GM11168 (cell line): ENCODE measurements around the gene KLC1.

Experiments
- in situ Hi-C: fragments of 300-500 bp; cut with MboI; formaldehyde crosslinking; loops from one replicate; pipeline ENCODE4 v1.12.0; 2022; ENCODE audit warnings: low sequenced_read_pairs; ENCODE audit not compliant: unreplicated experiment

Gene KLC1

DNA sequence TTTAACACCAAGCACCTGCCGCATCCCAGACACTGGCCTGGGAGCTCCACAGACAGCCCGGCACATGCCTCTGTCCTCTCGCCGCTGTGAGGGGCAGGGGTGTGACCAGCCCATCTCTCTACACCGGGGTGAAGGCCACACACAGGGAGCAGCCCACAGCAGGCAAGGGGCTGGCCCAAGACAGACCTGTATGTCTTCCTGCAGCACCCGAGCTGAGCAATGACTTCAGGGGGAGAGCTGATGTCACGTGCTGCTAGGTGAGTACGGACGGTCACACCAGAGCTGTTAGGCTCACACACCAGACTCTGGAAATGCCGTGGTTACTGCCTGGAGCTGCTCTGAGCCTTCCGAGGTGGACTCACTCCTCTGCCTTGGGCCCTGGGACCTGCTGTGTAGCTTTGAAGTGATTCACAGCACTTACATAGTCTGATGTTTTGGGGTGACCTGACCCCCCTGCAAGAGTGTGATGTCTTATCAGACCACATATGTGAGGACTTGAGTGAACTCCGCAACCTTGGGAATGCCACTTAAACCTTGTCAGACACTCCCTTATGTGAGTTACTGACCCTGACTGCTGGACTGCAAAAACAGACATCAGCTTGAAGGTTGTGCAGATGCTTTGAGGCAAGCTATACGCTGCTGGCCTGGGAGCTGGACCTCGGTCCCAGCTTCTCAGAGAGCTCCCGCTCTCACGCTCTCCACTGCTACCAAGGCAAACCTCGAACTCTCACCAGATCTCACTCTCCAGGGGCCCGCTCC lies 84.5 kb downstream of the KLC1 start:
- in situ Hi-C loops = no loop called here

DNA sequence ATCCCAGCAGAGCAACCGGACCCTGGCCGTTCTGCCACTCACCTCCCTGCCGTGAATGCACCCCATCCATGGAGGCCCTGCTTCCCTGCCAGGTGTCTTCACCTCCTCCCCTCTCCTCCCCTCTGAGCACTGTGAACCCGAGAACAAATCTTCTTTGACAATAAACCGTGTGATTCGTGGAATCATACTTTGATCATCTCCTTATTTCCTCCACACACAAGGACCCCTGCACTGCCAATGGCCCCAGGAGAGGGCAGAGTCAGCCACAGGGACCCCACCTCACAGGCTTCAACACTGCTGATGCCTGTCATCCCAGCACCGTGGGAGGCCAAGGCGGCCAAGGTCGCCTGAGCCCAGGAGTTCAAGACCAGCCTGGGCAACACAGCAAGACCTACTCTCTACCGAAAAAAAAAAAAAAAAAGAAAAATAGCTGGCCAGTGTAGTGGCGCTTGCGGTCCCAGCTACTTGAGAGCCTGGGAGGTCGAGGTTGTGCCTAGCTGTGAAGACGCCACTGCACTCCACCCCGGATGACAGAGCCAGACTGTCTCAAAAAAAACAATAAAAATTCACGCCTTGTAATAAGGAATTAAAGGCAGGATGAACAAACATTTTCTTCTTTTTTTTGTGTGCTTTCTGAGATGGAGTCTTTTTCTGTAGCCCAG lies 85.2 kb downstream of the KLC1 start:
- in situ Hi-C loops = no loop called here

DNA sequence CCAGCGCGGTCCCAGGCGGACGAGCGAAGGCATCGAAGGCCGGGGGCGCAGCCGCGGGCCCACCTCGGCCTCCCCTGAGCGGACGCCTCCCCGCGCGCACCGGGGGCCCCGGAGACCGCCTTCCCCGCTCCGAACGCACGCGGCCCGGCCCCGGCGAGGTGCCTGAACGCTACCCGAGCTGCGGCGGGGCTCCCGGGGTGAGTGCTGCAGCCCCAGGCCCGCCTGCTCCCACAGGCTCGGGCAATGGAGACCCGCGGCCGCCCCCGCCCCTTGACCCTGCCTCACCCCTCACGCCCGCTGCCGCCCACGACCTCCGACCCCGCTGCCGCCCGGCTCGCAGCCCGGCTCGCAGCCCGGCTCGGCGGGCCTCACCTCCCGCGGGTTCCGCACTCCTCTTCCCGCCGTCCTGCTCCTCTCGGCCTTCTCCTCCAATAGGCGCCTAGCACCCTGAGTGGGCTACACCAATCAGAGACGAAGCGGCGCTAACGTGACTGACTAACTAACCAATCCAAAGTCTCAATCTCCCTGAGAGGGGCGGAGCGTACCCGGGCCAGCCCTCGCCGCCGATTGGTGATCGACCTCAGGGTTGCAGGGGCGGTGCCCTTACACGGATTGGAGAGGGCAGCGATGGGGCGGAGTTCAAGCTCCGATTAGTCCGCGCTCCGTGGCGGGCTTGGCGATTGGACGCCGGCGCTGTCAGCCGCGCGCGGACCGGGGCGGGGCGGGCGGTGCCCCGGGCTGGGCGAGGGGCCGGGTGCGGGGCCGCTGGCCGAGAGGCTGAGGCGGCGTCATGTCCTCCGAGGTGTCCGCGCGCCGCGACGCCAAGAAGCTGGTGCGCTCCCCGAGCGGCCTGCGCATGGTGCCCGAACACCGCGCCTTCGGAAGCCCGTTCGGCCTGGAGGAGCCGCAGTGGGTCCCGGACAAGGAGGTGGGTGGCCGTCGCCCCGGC lies 86.3 kb downstream of the KLC1 start, which contains the start of the genes XRCC3 and ZFYVE21:
XRCC3 (minus strand) TSS at position 400 of the 949 bp plus-strand sequence. CDS start 4,364 bp downstream, outside the sequence.
ZFYVE21 (plus strand) TSS at position 759 of the 949 bp plus-strand sequence; CDS start at position 791, 32 bp downstream.
- in situ Hi-C loops = no loop called here

DNA sequence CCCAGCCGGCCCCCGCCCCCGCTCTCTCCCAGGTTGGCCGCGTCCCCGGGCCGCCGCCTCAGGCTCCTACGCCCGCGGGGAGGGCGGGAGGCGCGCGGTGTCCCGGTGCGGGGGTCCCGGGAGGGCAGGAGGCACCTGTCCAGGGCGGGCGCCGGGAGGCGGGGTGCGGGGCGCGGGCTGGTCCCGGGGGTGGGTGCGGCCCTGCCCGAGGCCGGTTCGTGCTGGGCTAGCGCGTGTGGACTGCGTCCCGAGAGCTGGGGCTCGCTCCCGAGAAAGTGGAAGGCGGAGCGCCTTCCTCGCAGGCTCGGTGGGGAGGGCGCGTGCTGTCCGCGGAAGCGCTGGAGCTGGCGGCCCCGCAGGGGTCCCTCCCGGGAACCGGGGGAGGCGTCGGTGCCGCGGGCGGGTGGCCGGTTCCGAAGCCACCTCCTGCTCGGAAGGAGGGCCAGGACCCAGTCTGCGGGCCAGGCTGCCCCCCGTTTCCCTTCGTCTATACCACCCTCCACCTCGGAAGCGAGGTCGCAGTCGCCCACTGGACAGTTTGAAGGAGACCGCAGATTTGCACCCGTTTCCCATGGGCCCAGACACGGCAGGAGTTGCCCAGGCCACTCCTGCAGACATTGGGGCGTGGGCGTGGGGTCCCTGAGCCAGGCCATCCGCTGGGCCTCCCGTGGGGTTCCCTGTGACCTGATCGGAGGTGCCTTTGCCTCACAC lies 87.2 kb downstream of the KLC1 start:
- in situ Hi-C loops = no loop called here

DNA sequence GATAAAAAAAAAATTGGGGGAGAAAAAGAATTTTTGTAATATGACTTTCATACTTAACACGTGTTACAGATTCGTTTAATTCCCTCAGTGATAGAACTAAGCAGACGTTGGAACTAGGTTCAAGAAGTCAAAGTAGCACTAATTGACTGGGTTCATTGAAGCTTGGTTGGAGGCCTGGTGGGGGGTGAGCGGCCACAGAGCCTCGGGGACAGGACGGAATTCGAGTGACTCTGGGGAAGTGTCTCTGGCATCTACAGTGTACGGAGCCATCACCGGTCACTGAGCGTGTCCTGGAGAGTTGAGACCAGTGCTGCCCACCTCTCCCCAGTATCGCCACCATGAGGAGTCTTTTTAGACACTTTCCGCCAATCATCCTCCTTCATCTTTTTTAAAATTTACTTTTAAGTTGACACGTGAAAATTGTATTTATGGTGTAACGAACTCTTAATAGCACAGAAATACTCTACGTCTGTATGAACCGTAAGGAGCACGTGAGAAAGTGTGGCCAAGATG lies 87.9 kb downstream of the KLC1 start:
- in situ Hi-C loops = no loop called here

DNA sequence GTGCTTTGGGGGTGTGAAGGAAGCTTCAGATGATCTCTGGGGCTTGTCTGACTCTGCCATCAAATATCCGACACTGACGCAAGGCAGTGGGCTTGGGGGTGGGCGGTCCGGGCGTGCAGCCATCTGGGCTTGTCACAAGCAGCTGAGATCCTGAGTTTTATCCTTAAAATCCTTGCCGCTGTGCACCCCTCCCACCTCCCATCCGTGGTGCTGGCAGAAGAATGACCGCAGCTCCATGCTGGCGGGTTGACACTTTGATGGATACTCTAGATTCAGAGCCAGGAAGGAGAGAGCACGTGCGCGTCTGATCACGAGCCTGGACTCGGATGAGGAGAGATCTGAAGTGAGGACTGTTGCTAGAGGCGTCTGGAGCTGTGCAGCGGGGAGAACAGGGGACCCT lies 89.6 kb downstream of the KLC1 start:
- in situ Hi-C loops = no loop called here

DNA sequence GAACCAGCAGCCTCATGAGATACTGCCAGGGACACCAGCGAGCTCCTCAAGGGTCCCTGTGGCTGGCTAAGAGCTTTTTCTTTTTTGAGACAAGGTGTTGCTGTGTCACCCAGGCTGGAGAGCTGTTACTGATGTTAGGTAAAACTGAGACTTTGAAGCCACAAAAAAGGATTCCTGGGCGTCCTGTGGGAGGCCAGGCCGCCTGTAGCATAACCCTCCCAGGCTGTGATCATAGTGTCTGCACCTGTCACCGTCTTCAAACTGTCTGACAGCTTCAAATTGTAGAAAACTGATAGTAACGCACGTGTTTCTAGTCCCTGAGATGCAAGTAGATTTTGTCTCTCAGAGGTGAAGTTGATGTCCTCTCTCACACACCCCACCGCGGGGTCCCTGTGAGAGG lies 90.7 kb downstream of the KLC1 start:
- in situ Hi-C loops = no loop called here

DNA sequence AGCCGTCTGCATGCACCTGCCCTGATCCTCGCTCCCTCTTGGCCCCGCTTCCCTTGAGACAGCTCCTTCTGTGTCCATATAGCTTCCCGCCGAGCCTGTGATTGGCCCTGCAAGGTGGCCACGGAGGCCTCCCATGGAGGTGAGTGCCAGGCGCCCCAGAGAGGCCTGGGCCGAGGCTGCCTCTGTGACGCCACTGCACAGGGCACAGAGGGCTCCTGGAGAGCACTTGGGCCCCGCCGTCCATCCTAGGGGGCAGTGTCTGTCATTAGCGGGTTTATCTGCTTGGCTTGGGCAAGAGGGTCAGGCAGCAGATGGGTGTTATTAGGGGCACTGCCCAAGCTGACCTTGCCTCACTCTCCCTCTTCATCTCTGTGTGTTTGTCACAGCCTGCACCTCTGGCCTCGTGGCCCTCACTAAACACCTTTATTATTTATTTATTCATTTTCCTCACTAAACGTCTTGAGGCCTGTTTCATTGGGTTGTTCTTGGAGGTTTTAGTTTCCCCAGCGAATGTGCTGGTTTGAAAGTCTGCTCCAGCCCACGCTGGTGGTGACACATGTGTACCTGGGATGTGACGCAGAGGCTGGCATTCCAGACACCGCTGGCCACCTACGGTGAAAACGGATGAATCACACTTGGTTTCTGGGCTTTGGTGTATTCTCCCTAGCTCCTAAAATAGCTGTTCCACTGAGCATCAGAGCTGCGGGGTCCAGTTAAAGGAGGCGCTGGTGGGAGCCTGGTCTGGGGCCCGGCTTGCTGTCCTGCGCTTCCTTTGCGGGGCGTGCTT lies 92.5 kb downstream of the KLC1 start:
- in situ Hi-C loops = no loop called here

DNA sequence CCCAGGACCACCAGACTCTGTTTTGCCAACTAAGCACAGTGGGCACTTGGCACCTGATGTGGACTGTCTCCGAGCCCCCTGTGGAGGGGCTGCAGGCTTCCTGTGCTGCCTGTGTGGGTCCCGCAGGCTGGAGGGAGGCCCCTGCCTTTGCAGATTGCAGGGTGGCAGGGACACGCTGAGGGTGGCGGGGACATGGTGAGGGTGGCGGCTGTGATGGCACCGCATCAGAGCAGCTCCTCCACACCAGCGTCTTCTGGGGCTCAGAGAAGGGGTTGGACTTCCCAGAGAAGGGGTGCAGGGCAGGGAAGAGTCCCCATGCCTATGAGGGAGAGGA lies 94.7 kb downstream of the KLC1 start:
- in situ Hi-C loops = no loop called here

DNA sequence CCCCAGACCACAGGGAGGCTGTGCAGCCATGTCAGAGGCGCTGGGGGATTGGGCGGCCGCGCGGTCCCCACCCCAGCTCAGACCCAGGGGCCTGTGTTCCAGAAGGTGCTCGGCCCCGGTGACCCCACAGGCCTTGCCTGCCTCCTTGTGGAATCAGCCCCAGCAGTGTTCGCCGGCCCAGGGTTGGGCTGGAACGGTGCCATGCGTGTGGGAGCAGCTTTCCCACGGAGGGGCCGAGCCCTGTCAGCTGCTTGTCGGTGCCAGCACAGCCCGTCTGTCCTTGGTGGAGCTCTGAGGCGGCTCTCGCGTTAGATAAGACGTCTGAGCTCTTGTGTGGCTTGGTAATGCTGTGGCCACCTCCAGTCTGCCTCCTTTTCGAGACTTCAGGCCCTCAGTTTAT lies 95.1 kb downstream of the KLC1 start:
- in situ Hi-C loops = no loop called here

DNA sequence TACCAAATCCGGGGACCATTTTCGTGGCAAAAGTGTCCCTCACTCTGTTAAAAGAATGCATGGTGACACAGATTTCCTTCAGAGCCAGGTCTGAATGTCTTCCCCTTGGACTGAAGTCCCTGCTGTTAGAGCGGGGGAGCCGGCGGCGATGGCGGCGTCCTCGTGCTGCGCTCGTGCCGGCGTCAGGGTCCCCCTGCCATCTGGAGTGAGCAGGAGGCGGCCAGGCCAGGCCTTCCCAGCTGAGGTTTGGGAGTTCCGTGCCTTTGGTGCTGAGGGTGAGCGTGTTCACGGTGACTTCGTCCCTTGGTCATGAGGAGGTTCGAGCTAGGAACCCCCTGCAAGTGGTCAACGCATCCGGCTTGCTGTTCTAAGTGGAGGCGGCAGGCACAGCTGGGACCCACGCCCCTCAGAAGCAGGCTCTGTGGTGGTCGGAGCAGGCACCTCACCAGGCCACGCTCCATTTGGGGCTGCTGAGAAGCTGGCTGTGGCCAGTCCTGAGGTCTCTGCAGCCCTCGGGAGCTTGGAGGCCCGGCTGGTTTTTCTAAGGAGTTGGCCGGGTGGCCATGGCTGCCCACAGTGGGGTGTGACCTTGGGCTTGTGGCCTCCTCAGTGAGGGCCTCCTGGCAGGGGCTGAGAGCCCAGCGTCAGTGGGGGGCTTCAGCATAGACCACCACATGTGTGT lies 96.1 kb downstream of the KLC1 start:
- in situ Hi-C loops = no loop called here

DNA sequence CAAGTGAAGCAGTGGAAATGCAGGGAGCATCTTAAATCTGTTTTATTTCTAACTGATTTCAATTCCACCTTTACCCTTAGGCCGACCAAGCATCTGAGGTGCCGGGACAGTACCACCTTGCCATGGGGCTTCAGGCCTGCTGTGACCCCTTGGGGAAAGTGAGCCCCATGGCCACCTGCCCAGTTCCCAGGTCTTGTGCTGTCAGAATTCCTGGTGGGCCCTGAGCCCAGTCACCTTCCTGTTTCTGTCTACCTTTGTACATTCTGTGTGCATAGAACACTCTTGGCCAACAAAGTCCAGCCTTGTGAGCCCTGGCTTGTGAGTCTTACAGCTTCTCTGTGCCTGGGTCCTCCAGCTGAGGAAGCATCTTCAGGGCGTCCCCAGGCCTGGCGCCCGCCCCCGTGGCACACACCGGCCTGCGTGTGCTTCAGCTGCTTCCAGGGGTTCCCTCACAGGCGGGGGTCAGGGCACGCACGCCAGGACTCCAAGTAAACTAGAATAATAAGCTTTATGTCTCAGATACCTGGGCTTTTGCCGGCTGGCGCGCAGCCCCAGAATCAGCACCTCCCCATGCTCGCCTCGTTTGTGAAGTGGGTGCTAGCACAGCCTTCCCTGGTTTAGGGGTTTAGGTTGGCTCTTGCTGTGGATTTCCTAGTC lies 96.9 kb downstream of the KLC1 start:
- in situ Hi-C loops = no loop called here

DNA sequence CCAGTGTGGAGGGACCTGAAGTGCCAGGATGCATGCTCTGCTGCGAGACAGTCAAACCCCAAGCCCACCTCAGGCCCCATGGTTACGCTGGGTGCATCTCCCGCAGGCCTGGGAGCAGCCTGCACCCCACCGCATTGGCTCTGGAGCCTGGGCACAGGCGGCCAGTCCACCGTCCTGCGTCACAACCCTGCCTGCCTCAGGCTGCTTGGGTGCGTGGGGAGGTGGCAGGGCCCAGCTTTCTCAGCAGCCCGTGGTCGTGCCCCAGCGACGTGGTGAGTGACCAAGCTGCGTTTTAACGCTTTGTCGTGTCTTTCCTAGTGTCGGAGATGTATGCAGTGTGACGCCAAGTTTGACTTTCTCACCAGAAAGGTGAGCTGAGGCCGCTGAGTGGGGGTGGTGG lies 97.5 kb downstream of the KLC1 start:
- in situ Hi-C loops = no loop called here

DNA sequence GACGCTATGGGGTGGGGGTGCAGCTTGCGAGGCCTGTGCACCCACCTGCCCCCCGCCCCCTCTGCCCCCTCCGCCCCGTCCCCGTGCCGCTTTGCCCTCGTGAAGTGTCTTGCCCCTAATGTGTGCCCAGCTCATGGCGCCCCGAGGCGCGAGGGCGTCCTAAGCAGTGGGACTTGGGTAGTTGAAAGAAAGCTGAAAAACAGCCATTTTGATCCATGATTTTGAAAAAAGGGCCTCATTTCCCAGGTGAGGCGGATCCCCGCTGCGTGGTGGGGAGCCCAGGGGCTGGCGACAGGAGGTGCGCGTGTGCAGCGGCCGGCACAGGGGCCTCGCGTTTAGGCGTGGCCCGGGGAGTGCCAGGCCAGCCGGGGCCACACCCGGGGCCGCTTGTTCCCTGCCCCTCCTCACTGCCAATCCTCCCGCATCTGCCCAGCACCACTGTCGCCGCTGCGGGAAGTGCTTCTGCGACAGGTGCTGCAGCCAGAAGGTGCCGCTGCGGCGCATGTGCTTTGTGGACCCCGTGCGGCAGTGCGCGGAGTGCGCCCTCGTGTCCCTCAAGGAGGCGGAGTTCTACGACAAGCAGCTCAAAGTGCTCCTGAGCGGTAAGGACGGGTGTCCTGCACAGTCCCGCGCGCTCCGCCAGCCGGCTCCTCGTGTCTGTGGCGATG lies 98.4 kb downstream of the KLC1 start:
- in situ Hi-C loops = no loop called here

DNA sequence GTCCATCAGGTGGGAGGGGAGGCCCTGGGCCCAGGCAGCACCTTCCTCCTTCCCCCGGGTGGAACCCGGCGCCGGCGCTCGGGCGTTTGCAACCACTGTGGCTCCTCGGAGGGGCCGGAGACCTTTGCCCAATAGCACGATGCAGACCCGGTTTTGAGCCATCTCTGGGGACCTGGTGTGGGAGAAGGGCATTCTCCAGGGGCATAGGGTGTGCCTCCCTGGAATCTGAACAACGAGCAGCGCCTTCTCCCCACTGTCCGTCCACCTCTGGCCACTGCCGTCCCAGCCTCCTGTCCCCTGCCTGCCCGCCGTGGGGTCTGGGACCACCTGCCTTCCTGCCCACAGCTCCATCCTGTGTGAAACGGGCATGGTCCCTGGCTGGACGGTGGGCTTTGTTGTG lies 99.1 kb downstream of the KLC1 start:
- in situ Hi-C loops = no loop called here

DNA sequence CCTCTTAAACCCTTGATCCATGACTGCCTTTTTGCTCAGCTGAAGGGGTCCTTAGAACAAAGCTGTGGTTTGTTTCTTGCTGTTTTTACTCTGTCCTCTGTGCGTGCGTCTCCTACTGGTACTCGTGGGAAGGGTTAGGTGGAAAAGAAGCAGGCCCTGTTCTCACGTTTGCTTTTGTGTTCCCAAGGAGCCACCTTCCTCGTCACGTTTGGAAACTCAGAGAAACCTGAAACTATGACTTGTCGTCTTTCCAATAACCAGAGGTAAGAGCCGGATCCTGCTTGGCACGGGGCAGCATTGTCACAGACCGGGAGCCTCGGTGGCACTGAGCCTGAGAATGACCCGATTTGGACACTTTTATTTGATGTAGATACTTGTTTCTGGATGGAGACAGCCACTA lies 99.7 kb downstream of the KLC1 start:
- in situ Hi-C loops = no loop called here
